ENCODE data around the gene ADRM1.

DNA sequence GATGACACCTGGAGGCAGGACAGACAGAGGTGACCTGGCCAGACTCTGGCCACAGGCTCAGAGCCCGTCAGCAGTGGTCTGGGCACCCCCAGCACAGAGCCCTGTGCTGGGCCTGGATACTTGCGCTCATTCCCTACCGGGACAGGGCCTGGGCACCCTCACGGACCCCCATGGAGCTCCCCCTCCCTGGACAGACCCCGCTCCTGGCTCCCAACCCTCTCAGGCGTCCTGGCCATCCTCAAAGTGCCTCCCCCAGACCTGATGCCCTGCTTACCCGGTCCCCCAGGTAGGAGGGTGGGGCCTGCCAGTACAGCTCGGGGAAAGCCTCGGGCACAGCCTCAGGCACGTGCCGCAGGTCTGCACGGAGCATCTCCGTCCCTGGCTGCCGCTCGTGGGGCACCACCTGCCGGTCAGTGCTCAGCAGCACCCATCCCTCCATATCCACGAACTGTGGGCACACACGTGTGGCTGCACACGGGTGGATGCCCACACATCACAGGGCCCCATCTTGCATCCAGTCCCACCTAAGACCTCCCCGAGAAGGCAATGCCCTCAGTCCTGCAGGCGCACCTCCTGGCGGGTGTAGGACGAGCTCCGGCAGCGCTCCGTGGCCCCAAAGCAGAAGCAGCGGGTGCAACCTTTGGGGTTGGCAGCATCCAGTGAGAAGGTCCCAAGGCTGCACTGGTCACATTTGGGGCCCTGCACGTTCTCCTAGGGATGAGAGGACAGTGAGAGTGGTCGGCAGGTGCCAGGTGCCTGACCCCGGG, 24.3 kb downstream of the ADRM1 start:
- no peak for TF ChIP-seq EZH2 (IDR thresholded peaks at IDR 0.05; ENCODE audit: borderline replicate concordance, low read length)
- TF ChIP-seq, protein P1, sequence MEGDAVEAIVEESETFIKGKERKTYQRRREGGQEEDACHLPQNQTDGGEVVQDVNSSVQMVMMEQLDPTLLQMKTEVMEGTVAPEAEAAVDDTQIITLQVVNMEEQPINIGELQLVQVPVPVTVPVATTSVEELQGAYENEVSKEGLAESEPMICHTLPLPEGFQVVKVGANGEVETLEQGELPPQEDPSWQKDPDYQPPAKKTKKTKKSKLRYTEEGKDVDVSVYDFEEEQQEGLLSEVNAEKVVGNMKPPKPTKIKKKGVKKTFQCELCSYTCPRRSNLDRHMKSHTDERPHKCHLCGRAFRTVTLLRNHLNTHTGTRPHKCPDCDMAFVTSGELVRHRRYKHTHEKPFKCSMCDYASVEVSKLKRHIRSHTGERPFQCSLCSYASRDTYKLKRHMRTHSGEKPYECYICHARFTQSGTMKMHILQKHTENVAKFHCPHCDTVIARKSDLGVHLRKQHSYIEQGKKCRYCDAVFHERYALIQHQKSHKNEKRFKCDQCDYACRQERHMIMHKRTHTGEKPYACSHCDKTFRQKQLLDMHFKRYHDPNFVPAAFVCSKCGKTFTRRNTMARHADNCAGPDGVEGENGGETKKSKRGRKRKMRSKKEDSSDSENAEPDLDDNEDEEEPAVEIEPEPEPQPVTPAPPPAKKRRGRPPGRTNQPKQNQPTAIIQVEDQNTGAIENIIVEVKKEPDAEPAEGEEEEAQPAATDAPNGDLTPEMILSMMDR (IDR thresholded peaks at IDR 0.05; ENCODE audit: low read length), result peak; percentile 30; the same call in 1 of the 2 replicates
